CD14-positive monocyte (primary cell): ENCODE results near the gene STK39. TPM values are rescaled to one million over a fixed set of nuclear protein-coding genes. Genes with fewer than 3 reads are reported as not detected.

ENCODE experiments used
- DNase-seq, 3 donors: peaks; one replicate each; pipeline ENCODE4 v3.0.0-alpha.2; 2011 to 2022
- H2AFZ ChIP-seq: 2 replicates; pipeline ENCODE4 v1.6.0; 2012; ENCODE audit warnings: mild to moderate bottlenecking, low read depth, low read length, inconsistent platforms; ENCODE audit not compliant: insufficient read depth, poor library complexity, severe bottlenecking
- H3K27ac ChIP-seq, 2 donors: 1 replicate in 1 of 2; 2 replicates in 1 of 2; pipeline ENCODE4 v1.5.1; 2012 to 2013; ENCODE audit warnings: low read length in 2 of 2, control low read depth in 1 of 2, inconsistent platforms in 1 of 2, low read depth in 1 of 2, mild to moderate bottlenecking in 1 of 2
- H3K27me3 ChIP-seq, 2 donors: one replicate each; pipeline versions ENCODE4 v1.6.0 to v1.6.1; 2011 to 2013; ENCODE audit warnings: low read length in 2 of 2; ENCODE audit not compliant: control insufficient read depth in 2 of 2, insufficient read depth in 2 of 2
- H3K36me3 ChIP-seq, 2 donors: replicated peaks in 1 of 2; 1 replicate in 1 of 2; 2 replicates in 1 of 2; pipeline versions ENCODE4 v1.5.1 to v1.6.1; 2012 to 2013; ENCODE audit warnings: low read length in 2 of 2, control low read depth in 1 of 2, inconsistent platforms in 1 of 2, mild to moderate bottlenecking in 1 of 2; ENCODE audit not compliant: insufficient read depth in 2 of 2, control insufficient read depth in 1 of 2
- H3K4me1 ChIP-seq, 2 donors: 1 replicate in 1 of 2; 2 replicates in 1 of 2; pipeline versions ENCODE4 v1.5.1 to v1.6.1; 2012 to 2013; ENCODE audit warnings: low read length in 2 of 2, control low read depth in 1 of 2, inconsistent platforms in 1 of 2, mild to moderate bottlenecking in 1 of 2, moderate library complexity in 1 of 2; ENCODE audit not compliant: insufficient read depth in 2 of 2, control insufficient read depth in 1 of 2
- H3K4me2 ChIP-seq: replicated peaks from 2 replicates; pipeline ENCODE3; 2012; ENCODE audit warnings: low read length, moderate library complexity, mild to moderate bottlenecking; ENCODE audit not compliant: poor library complexity, severe bottlenecking; ENCODE audit errors: extremely low read depth
- H3K4me3 ChIP-seq, 3 experiments: fragments of 200-600 bp in 1 of 3; sonication (generic) in 1 of 3; replicated peaks in 1 of 3; 1 replicate in 2 of 3; 2 replicates in 1 of 3; pipeline ENCODE4 v1.5.1; 2011 to 2013; ENCODE audit warnings: low read length in 3 of 3, mild to moderate bottlenecking in 3 of 3, control low read depth in 2 of 3, low read depth in 2 of 3, inconsistent platforms in 1 of 3, moderate library complexity in 1 of 3
- H3K79me2 ChIP-seq: 2 replicates; pipeline ENCODE4 v1.6.0; 2012; ENCODE audit warnings: mild to moderate bottlenecking, control low read depth, inconsistent platforms, low read length, moderate library complexity; ENCODE audit not compliant: insufficient read depth
- H3K9ac ChIP-seq: 2 replicates; pipeline ENCODE4 v1.6.0; 2017; ENCODE audit warnings: low read length, mild to moderate bottlenecking; ENCODE audit not compliant: insufficient read depth, poor library complexity, severe bottlenecking
- H3K9me3 ChIP-seq, 2 donors: replicated peaks in 1 of 2; 1 replicate in 1 of 2; 2 replicates in 1 of 2; pipeline versions ENCODE4 v1.5.1 to v1.6.1; 2012 to 2013; ENCODE audit warnings: low read length in 2 of 2, control low read depth in 1 of 2; ENCODE audit not compliant: control insufficient read depth in 1 of 2, insufficient read depth in 1 of 2
- H4K20me1 ChIP-seq: 2 replicates; pipeline ENCODE4 v1.6.0; 2012; ENCODE audit warnings: mild to moderate bottlenecking, low read length, control low read depth, moderate library complexity; ENCODE audit not compliant: insufficient read depth
- H3K27ac Mint-ChIP-seq, 7 donors: one replicate each; pipeline ENCODE4 v1.8.0; 2020; ENCODE audit warnings: mild to moderate bottlenecking in 7 of 7, mixed read lengths in 7 of 7, moderate library complexity in 6 of 7, inconsistent platforms in 2 of 7
- H3K27me3 Mint-ChIP-seq, 3 donors: one replicate each; pipeline ENCODE4 v1.8.0; 2021 to 2022; ENCODE audit warnings: low read depth in 3 of 3, mild to moderate bottlenecking in 3 of 3, mixed read lengths in 3 of 3, moderate library complexity in 3 of 3, inconsistent platforms in 1 of 3
- H3K36me3 Mint-ChIP-seq, 2 donors: one replicate each; pipeline ENCODE4 v1.8.0; 2020; ENCODE audit warnings: mixed read lengths in 2 of 2, inconsistent platforms in 1 of 2, mild to moderate bottlenecking in 1 of 2
- H3K4me1 Mint-ChIP-seq: one replicate; pipeline ENCODE4 v1.8.0; 2020; ENCODE audit warnings: mild to moderate bottlenecking, mixed read lengths
- H3K4me3 Mint-ChIP-seq, 2 donors: one replicate each; pipeline ENCODE4 v1.8.0; 2020; ENCODE audit warnings: mild to moderate bottlenecking in 2 of 2, mixed read lengths in 2 of 2, moderate library complexity in 1 of 2
- H3K9me3 Mint-ChIP-seq, 7 donors: one replicate each; pipeline ENCODE4 v1.8.0; 2020 to 2022; ENCODE audit warnings: mixed read lengths in 7 of 7, mild to moderate bottlenecking in 6 of 7, moderate library complexity in 6 of 7, inconsistent platforms in 2 of 7
- WGBS: methylation state at CpG from one replicate; pipeline ENCODE4 v1.1.5; 2013; ENCODE audit warnings: missing lambda C conversion rate; ENCODE audit not compliant: insufficient coverage; 5-methylcytosine and 5-hydroxymethylcytosine counted together
- intact Hi-C, 2 donors: fragments of 100-400 bp; cut with micrococcal nuclease; formaldehyde crosslinking; loops; one replicate each; pipeline versions ENCODE4 v1.15.0 to v1.15.1; 2023
- polyA plus RNA-seq, 3 donors: library from polyadenylated mRNA; depleted of rRNA in 1 of 3; unstranded in 2 of 3; stranded (reverse) in 1 of 3; fragments of 300-500 nt in 2 of 3; fragments of >200 nt in 1 of 3; fragmentation: Illumina TruSeq in 2 of 3; gene quantifications; 1 replicate in 2 of 3; 2 replicates in 1 of 3; pipeline ENCODE4 v1.2.3, GENCODE V29; 2012 to 2021
- TF ChIP-seq, protein P1 (sequence below): fragments of 200-600 bp; IDR thresholded peaks from one replicate; pipeline ENCODE4 v1.8.0; 2022; ENCODE audit warnings: antibody characterized with exemption, mild to moderate bottlenecking

Gene STK39
- polyA plus RNA-seq, 3 donors: 1.2 to 2.7 (median 2.6) TPM

DNA sequence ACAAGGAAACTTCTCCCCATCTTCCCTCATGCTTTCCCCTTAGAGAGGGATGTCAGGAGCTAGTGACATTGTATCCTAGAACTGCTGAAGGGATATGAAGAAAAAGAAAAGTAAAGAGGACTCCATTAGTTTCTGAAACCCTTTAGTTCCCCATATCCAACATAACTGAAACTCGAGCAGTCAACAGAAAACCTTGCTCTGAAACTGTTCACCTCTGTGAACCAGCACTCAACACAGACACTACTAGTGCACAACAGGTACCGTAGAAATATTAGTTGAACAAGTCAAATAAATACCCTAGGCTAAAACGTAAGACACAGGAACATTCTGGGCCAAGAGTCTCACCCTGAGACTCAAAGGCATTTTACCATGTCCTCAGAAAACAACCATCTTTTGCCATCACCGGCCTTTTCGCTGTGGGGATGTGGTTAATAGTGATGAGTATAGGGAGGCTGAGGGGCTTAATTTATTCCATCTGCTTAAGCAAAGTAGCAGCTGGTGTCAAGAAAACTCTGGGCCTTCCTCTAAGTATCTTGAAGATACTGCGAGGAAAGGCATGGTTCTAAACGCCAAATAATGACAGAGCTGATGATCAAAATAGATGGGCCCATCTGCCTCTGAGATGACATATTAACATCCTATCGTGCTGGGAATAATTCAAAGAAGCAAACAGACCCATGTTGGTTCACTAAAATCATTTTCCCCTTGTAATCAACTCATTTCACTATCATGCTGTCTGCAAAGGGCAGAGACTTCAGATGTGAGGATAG is 156.8 kb downstream of the STK39 start:
- no peak for DNase-seq
- H3K27me3 Mint-ChIP-seq: no peaks in the 10 kb centered on the region
- H3K27me3 ChIP-seq: no peaks in the 10 kb centered on the region
- peaks cover 0 to 25% of the 10 kb centered on the region in 2 donors for H3K36me3 ChIP-seq
- H3K4me1 Mint-ChIP-seq: peaks cover 19% of the 10 kb centered on the region
- H3K27ac ChIP-seq: peak overlapping the region in 1 of 2 donors; percentile 50
- H3K36me3 Mint-ChIP-seq: peaks cover 0 to 16% of the 10 kb centered on the region in 2 donors
- no peak overlapping the region for H3K9ac ChIP-seq
- H3K4me3 ChIP-seq: no peak overlapping the region
- H3K4me2 ChIP-seq: no peak overlapping the region
- TF ChIP-seq, protein P1, sequence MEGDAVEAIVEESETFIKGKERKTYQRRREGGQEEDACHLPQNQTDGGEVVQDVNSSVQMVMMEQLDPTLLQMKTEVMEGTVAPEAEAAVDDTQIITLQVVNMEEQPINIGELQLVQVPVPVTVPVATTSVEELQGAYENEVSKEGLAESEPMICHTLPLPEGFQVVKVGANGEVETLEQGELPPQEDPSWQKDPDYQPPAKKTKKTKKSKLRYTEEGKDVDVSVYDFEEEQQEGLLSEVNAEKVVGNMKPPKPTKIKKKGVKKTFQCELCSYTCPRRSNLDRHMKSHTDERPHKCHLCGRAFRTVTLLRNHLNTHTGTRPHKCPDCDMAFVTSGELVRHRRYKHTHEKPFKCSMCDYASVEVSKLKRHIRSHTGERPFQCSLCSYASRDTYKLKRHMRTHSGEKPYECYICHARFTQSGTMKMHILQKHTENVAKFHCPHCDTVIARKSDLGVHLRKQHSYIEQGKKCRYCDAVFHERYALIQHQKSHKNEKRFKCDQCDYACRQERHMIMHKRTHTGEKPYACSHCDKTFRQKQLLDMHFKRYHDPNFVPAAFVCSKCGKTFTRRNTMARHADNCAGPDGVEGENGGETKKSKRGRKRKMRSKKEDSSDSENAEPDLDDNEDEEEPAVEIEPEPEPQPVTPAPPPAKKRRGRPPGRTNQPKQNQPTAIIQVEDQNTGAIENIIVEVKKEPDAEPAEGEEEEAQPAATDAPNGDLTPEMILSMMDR: no peak
- H3K9me3 Mint-ChIP-seq: peaks cover 0 to 4% (median 0%) of the 10 kb centered on the region in 7 donors
- H3K79me2 ChIP-seq: no peaks in the 10 kb centered on the region
- H3K4me1 ChIP-seq: peaks cover 8 to 12% of the 10 kb centered on the region in 2 donors
- H3K9me3 ChIP-seq: no peaks in the 10 kb centered on the region
- peak overlapping the region in 1 of 7 donors; percentile 14 for H3K27ac Mint-ChIP-seq
- intact Hi-C loops: no loop called here
- WGBS: 81% methylated on average over 3 of the region's 8 CpGs
- no peak overlapping the region for H2AFZ ChIP-seq
- H3K4me3 Mint-ChIP-seq: no peak overlapping the region
- H4K20me1 ChIP-seq: no peaks in the 10 kb centered on the region

DNA sequence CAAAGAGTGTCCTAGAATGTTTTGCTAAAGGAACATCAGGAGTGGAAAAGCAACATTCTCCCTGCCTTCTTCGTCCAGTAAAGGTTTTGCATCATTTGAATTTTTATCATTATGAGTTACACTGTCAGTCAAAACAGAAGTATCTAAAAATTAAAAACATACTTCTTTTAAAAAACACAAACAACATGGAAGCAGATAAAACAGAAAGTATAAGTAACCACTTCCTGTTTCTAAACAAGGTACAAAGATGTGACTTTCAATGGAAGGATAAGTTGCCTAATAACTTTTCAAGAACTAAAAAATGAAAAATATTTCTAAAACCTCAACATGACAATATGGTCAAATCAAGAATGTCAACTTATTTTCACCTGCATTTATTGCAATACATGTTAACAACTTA is 158.2 kb downstream of the STK39 start:
- peak in 2 of 3 donors; percentile 3 to 10 for DNase-seq
- no CpG with 5 or more reads among the region's 1 CpG for WGBS
- H3K4me3 ChIP-seq: no peak overlapping the region

More for the DNA sequence above, 158.2 kb downstream of the STK39 start:
- H3K27me3 ChIP-seq: no peaks in the 10 kb centered on the region
- H3K27me3 Mint-ChIP-seq: no peaks in the 10 kb centered on the region
- peak overlapping the region; percentile 2 for H3K4me2 ChIP-seq
- no peak overlapping the region for H3K9ac ChIP-seq
- peaks cover 8 to 12% of the 10 kb centered on the region in 2 donors for H3K4me1 ChIP-seq
- H3K4me1 Mint-ChIP-seq: peaks cover 19% of the 10 kb centered on the region
- peaks cover 0 to 21% of the 10 kb centered on the region in 2 donors for H3K36me3 ChIP-seq
- H4K20me1 ChIP-seq: no peaks in the 10 kb centered on the region
- H3K9me3 ChIP-seq: no peaks in the 10 kb centered on the region
- H3K27ac ChIP-seq: peak overlapping the region in 1 of 2 donors; percentile 50
- no peak overlapping the region for H2AFZ ChIP-seq
- intact Hi-C loops: no loop called here
- peaks cover 0 to 4% (median 0%) of the 10 kb centered on the region in 7 donors for H3K9me3 Mint-ChIP-seq
- H3K79me2 ChIP-seq: no peaks in the 10 kb centered on the region
- H3K27ac Mint-ChIP-seq: peak overlapping the region in 3 of 7 donors; percentile 11 to 51 (median 26)
- H3K4me3 Mint-ChIP-seq: no peak overlapping the region
- peaks cover 0 to 23% of the 10 kb centered on the region in 2 donors for H3K36me3 Mint-ChIP-seq
- TF ChIP-seq, protein P1: no peak
